Epithelial cell of proximal tubule (primary cell): ENCODE results near the gene SENP1. TPM values are rescaled to one million over a fixed set of nuclear protein-coding genes. Genes with fewer than 3 reads are reported as not detected.

ENCODE experiments used
- DNase-seq: peaks from one replicate; pipeline ENCODE4 v3.0.0-alpha.2; 2011; ENCODE audit warnings: low read depth
- H3K4me3 ChIP-seq: 2 replicates; pipeline ENCODE4 v1.5.1; 2011; ENCODE audit warnings: low read depth, mild to moderate bottlenecking, low read length
- total RNA-seq: library from RNA; depleted of rRNA; stranded (reverse); fragments of >200 nt; gene quantifications from 2 replicates; pipeline ENCODE4 v1.2.3, GENCODE V29; 2015
- TF ChIP-seq, protein P1 (sequence below): conservative IDR thresholded peaks from 2 replicates; pipeline ENCODE4 v1.5.1; 2012; ENCODE audit warnings: low read depth, mild to moderate bottlenecking, low read length

The SENP1 gene
- total RNA-seq, 1 donor from 2014 or later = 10.3 TPM

DNA sequence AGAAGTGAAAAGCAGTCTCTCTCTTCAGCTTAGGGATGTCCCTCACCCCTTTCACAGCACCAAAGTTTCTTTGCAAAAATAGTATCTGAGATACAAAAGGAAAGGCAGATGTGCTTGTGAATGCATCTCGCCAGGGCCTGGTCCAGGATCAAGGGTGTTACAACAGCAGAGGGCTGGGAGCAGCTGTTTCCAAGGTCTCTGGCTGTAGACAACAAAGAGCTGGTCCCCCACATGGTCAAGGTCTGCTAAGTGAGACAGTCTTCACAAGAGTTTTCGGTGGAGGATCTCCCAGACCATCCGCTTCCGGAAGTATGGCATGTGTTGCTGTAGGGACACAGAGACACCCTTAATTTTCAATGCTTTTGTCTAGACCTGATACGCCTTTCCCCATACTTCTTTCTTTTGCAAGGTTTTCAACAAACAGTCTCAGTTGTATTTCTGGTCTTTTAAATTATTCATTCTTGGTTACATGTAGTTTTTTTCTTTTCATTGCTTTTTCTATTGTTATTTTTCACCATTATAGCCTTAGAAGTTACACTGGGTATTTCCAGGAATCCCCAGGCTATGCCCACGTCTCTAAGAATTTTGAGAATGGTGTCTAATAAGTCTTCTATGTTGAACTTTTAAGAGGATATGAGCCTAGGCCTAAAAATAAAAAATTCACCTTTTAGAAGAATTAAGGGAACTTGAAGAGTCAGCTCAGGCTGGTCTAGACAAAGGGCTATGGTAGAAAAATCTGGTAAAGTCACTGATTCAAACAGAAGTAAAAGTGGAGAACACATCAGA lies 60.6 kb downstream of the SENP1 start:
- DNase-seq = no peak
- TF ChIP-seq, protein P1, sequence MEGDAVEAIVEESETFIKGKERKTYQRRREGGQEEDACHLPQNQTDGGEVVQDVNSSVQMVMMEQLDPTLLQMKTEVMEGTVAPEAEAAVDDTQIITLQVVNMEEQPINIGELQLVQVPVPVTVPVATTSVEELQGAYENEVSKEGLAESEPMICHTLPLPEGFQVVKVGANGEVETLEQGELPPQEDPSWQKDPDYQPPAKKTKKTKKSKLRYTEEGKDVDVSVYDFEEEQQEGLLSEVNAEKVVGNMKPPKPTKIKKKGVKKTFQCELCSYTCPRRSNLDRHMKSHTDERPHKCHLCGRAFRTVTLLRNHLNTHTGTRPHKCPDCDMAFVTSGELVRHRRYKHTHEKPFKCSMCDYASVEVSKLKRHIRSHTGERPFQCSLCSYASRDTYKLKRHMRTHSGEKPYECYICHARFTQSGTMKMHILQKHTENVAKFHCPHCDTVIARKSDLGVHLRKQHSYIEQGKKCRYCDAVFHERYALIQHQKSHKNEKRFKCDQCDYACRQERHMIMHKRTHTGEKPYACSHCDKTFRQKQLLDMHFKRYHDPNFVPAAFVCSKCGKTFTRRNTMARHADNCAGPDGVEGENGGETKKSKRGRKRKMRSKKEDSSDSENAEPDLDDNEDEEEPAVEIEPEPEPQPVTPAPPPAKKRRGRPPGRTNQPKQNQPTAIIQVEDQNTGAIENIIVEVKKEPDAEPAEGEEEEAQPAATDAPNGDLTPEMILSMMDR = no peak
- no peak overlapping the region for H3K4me3 ChIP-seq

DNA sequence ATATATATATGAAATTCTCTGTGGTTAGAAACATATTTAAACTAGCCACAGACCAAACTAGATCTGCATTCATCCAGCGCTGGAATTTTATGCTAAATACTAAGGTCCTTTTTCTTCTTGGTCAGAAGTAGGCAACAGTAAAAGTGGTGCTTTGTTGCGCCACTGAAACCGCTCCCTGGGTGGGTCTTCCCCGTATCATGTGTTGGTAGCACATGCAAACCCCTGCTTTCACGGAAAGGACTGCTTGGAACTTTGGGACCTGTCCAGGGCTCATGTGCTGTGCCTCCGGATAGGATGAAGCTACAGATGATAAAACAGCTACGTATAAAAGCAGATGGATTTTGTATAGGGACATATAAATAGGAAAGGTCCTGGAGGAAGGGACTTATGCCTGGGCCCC lies 61.5 kb downstream of the SENP1 start:
- TF ChIP-seq, protein P1 = no peak
- H3K4me3 ChIP-seq = no peak overlapping the region
- no peak for DNase-seq

DNA sequence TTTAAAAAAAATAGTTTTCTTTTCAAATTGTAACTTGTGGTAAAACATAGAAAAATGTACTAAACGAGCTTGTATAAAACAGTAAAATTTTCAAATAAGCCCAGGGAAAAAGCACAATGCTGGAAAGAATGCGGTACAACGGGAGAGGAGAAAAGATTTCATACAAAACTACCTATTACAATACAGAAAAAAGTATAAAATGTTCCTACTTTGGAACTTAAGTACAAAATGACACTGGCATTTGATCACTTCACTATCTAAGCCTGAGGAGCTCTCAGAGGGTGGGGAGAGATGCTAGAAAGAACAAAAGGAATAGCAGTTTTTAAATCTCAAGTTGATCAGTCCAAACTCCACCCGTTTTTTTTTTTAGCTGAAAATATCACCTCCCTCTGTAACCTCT lies 62.1 kb downstream of the SENP1 start:
- no peak overlapping the region for H3K4me3 ChIP-seq
- DNase-seq = no peak
- TF ChIP-seq, protein P1 = no peak

DNA sequence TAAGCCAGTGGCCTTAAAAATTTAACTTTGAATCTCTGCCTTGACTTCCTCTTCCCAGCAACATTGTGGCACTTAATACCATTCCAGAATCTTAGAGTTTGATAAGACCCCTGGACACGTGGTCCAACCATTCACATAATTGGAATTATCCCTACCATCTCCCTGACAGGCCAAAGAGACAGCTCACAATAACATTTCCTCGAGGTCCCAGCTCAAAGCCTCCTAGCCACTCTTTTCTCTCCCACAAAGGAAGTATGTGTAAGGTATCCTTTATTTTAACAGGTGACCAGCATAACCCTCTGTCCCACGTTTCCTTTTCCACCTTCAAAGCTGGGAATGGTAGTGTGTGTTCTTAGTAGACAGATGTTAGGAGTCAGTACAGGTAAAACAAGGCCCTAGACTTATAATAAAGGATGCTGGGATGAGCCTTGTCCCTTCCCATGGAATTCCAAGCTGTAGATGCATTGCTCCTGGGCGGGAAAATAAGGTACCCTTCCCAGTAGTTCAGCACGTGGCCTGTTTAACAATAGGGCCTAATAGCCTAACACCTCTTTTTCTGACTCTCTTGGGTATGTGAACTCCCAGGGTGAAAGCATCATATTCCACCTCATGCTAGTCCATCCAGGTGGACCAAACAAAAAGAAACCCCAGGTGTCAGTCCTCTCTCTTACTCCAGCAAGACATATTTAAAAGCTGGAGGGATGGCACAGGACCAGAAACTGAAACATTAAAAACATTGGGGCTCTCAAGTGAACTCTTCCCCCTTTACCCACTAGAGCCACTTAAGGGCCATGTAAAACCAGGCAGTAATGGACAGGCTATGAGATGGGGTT lies 64.1 kb downstream of the SENP1 start:
- no peak overlapping the region for H3K4me3 ChIP-seq
- DNase-seq = no peak
- TF ChIP-seq, protein P1 = no peak

DNA sequence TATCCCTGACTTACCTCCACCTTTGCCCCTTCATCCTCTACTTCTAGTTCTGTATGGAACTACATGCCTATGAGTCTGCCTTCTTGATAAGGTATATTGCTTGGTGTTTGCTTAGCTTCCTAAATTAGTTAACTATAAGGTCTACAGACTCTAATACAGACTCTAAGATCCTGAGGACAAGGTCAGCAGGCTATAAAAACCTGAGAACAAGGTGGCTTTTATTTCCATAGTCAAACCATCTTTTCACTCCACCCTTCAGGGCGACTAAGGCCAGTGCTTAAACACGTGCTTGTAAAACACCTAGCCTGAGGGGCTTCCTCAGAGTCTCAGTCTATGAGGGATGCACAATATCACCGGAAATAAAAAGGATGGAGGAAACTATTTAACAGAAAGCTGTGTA lies 65.5 kb downstream of the SENP1 start:
- DNase-seq = no peak
- TF ChIP-seq, protein P1 = no peak
- H3K4me3 ChIP-seq = no peak overlapping the region

DNA sequence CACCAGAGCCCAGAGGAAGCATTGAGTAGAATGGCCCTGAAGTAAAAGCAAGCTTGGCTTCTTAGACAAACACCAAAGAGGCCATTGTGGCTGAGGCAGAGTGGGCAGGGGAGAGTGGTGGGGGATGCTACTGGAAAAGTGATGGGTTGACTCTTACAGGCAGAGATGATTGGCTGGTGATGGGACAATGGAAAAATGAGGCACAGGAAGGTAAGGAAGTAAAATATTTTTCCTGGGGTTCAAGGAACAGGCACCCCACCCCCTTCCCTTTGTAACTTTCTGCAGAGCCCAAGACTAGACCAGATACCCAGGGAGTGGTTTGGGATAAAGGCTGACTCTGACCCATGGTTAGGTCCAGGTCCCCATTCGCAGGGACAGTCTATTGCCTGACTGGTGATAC lies 66.7 kb downstream of the SENP1 start:
- no peak for DNase-seq
- no peak overlapping the region for H3K4me3 ChIP-seq
- TF ChIP-seq, protein P1 = no peak
